ENCODE measurements around the gene XRCC3. TPM values are rescaled to one million over a fixed set of nuclear protein-coding genes. Genes with fewer than 3 reads are reported as not detected.

Gene XRCC3
- total RNA-seq, 2 donors from 2014 or later = 31.5 to 47.4 TPM

DNA sequence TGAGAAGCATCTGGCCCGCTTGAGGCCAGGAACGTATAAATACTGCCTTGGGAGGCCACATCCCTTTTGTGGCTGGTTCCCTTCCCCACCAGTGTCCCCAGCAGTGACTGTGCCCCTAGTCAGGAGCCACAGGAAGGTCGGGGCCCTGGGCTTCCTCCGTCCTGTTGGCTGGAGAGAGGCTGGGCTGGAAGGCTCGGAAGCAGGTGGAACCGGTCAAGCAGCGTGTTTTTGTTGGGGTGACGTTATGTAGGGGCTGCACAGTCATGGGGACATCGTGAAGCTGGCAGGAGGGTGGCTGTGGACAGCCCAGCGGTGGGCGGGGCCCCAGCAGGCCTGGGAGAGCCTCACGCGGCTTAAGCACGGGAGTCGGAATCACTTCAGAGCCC lies 10.1 kb downstream of the XRCC3 start:
- Mint-ChIP-seq H3K27me3 (ENCODE audit: low read depth) (no peaks in the 10 kb centered on the region), H3K9me3 (no peaks in the 10 kb centered on the region), H3K27ac (no peak overlapping the region), H3K4me1 (ENCODE audit: low read depth) (peaks cover 6% of the 10 kb centered on the region), H3K36me3 (ENCODE audit: insufficient read depth in 2 of 2) (peaks cover 0 to 7% of the 10 kb centered on the region in 2 donors), H3K4me3 (no peak overlapping the region)
- no peak for DNase-seq
- no peak for ATAC-seq (replicated peaks in 1 of 2)

DNA sequence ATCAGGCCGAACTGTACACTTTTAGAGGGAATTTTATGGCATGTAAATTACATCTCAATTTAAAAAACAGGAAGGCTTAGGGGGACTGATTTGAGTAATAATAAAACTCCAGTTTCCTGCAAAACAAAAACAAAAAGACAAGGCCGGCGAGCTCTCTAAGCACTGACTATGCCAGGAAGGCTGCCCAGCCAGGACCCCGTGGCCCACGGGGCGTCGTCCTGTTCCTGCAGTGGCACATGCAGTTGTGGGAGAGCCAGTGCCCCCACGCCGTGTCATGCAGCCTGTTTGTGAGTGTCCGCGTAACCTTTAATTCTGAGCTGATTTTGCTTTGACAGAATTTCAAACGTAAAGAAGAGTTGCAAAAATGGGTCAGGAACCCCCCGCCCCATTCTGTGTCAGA lies 10.5 kb downstream of the XRCC3 start:
- DNase-seq = no peak
- Mint-ChIP-seq H3K27ac (peak overlapping the region; percentile 40), H3K27me3 (ENCODE audit: low read depth) (no peaks in the 10 kb centered on the region), H3K36me3 (ENCODE audit: insufficient read depth in 2 of 2) (peaks cover 0 to 7% of the 10 kb centered on the region in 2 donors), H3K4me3 (no peak overlapping the region), H3K4me1 (ENCODE audit: low read depth) (peaks cover 6% of the 10 kb centered on the region), H3K9me3 (no peaks in the 10 kb centered on the region)
- no peak for ATAC-seq (replicated peaks in 1 of 2)

DNA sequence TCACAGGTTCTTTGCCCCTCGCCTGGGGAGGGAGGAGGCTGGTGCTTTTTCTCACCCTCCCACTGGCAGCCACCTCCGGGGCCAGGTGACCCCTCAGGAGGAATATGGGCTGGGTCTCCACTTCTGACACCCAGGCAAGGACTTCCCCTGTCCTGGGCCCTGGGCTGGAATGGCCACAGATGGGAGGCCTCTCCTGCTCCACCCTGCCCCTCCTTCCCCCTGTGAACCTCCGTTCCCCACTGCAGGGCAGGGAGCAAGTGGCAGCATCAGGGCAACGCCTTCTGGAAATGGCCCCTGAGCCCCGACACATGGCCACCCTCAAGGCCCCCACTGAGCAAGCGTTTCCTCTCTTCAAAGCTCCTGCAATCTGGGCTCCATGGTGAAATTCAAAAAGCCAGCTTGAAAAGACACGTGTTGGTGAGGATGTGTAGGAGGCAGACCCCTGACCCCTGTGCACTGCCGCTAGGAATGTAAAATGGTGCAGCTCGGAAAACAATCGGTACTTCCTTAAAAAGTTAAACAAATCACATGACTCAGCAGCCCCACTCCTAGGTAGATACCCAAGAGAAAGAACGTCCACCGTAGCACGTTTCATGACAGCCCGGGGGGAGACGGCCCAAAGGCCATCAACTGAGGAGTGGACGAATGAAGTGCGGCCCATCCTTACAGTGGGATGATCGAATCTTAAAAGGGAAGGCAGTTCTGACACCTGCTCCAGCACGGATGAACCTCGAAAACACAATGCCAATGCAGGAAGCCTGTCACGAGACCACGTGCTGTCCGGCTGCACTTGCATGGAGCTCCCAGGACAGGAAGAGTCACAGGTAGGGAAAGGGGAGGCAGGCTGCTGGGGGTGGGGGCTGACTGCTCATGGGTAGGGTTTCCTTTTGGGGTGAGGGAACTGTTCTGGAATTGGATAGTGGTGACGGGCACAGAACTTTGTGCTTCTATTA lies 11.5 kb downstream of the XRCC3 start:
- Mint-ChIP-seq H3K4me1 (ENCODE audit: low read depth) (peaks cover 6% of the 10 kb centered on the region), H3K9me3 (no peaks in the 10 kb centered on the region), H3K36me3 (ENCODE audit: insufficient read depth in 2 of 2) (peaks cover 0 to 6% of the 10 kb centered on the region in 2 donors), H3K27ac (no peak overlapping the region), H3K4me3 (no peak overlapping the region), H3K27me3 (ENCODE audit: low read depth) (no peaks in the 10 kb centered on the region)
- no peak for ATAC-seq (replicated peaks in 1 of 2)
- no peak for DNase-seq

DNA sequence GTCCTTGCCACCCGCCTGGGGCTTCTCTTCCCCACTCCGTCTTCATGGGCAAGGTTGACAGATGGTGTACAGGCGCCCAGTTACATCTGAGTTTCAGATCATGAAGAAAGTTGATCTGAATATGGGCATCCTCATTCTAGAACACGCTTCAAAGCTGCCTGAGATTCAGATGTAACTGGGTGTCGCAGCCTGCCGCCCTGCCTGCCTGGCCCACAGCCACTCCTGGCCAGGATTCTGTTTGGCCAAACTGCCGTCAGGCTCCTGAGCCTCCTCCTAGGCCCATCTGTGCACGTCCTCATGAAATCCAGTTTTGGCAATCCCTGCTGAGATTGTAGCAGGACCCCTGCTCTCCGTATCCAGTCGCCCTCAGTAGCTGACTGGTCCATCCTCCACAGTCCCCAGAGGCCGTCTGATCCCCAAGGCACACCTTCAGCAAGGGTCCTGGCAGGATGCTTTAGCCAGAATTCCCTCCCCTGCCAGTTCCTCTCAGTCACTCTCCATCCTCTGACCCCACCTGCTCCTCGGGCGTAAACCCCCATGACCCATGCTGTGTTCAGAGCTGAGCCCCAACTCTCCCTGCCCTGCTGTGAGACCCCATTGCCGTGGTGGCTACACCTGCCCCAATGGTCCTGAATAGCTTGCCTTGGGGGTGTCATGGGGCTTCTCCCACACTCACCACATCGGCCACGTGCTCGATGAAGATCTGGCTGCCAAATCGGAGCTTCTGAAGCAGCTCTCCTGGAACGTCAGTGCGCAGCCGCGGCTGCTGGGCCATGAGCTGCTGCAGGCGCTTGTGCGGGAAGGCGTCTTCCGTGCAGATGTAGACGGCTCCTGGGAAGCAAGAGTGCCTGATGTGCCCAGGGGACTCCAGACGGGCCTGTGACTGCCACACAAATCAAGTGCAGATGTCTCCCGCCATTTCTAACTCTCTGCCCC lies 12.5 kb downstream of the XRCC3 start:
- ATAC-seq (replicated peaks in 1 of 2) (no peak), DNase-seq (no peak)
- Mint-ChIP-seq H3K9me3 (no peaks in the 10 kb centered on the region), H3K36me3 (ENCODE audit: insufficient read depth in 2 of 2) (peaks cover 0 to 6% of the 10 kb centered on the region in 2 donors), H3K27ac (no peak overlapping the region), H3K27me3 (ENCODE audit: low read depth) (no peaks in the 10 kb centered on the region), H3K4me3 (no peak overlapping the region), H3K4me1 (ENCODE audit: low read depth) (peaks cover 6% of the 10 kb centered on the region)

DNA sequence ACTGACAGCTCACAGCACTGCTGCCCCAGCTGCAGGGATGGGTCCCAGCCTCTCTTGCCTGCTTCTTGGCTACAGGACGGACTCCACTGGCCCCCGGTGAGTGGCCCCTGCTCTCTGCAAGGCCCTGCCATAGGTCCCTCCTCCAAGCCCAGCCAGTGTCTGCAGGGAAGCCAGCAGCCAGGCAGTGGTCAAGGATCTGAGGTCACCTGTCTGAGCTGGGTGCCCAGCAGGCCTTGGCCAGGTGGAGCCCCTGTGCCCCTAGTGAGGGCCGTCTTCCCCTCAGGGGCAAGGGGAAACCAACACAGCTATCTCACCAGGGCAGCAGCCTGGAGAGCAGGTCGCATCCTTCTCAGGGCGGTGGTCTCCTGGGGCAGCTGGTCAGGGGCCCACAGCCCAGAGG lies 13.2 kb downstream of the XRCC3 start:
- Mint-ChIP-seq H3K4me1 (ENCODE audit: low read depth) (peaks cover 6% of the 10 kb centered on the region), H3K27ac (no peak overlapping the region), H3K36me3 (ENCODE audit: insufficient read depth in 2 of 2) (peaks cover 0 to 6% of the 10 kb centered on the region in 2 donors), H3K9me3 (no peaks in the 10 kb centered on the region), H3K4me3 (peak overlapping the region in 1 of 2 donors; percentile 1), H3K27me3 (ENCODE audit: low read depth) (no peaks in the 10 kb centered on the region)
- DNase-seq = no peak
- ATAC-seq (replicated peaks in 1 of 2) = no peak

DNA sequence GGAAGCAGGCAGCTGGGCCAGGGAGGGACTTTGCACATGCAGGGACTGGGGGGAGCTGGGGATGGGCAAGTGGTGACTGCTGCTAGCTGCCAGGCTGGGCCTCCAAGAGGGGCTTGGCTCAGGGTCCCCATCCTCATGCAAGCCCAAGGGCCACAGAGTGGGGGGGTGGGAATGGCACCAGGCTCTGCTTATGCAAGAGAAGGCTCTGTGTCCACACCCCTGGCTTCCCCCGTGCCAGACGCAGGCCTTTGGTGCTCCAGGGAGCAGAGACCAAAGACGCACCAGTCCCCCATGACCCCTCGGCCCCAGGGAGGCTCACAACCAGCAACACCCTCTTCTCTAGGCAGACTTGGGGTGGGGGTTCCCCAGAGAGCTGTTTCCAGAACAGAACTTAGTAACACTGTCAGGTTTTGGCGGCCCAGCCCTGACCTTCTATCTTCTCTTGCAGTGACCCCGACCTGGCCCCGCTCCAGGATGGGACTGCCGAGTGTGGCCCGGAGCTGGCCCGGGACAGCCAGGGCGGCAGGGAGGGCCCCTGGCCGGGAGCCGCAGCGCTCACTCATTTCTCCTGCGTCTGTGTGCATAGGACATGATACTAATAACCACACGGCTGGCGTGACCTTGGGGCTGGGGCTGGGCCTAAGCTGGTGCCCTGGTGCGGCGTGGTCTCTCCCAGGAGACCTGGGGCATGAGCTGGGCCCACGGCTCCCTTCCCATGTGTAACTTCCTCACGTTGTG lies 14.3 kb downstream of the XRCC3 start:
- Mint-ChIP-seq H3K27ac (no peak overlapping the region), H3K27me3 (ENCODE audit: low read depth) (no peaks in the 10 kb centered on the region), H3K36me3 (ENCODE audit: insufficient read depth in 2 of 2) (peaks cover 0 to 6% of the 10 kb centered on the region in 2 donors), H3K9me3 (no peaks in the 10 kb centered on the region), H3K4me3 (no peak overlapping the region), H3K4me1 (ENCODE audit: low read depth) (peaks cover 6% of the 10 kb centered on the region)
- ATAC-seq (replicated peaks in 1 of 2) (no peak), DNase-seq (no peak)

DNA sequence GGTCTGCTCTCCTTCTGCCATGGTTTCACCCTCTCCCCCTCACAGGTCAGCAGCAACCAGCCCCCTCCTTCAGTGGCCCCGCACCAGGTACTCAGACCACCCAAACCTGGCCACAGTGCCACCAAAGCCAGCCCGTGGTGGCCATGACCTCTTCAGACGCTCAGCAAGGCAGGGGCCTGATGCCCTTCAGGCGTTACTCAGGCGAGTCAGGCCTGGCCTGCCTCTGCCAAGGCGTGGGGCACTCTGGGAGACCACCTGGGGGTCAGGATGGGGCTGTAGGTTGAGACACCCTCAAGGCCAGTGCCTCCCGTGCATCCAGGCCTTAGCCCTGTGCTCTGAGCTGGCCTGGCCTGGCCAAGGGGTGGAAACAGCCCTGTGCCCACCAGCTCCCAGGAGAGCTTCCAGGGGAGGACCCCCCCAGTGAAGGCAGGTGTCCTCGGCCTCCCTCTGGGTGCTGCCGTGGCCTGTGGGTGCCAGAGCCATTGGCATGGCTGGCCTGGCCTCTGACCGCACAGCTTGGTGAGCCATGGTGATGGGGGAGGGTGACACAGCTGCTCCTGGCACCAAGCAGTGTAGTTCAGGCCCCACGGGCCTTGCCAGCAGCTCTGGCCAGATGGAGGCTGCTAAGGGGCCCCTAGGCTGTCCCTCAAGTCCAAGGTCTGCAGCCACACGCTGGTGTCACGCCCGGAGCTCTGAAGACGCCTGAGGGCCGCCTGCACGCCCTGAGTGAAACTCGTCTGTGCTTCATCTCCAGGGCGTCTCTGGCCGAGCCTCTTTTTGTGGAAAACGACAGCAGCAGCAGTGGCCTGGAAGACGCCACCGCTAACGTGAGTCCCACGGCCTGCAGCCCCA lies 15.1 kb downstream of the XRCC3 start:
- ATAC-seq (replicated peaks in 1 of 2) (no peak), DNase-seq (no peak)
- H3K36me3 Mint-ChIP-seq (ENCODE audit: insufficient read depth in 2 of 2) = peaks cover 0 to 6% of the 10 kb centered on the region in 2 donors
- no peaks in the 10 kb centered on the region for H3K27me3 Mint-ChIP-seq (ENCODE audit: low read depth)
- no peak overlapping the region for H3K4me3 Mint-ChIP-seq
- H3K27ac Mint-ChIP-seq = no peak overlapping the region
- no peaks in the 10 kb centered on the region for H3K9me3 Mint-ChIP-seq
- peaks cover 6% of the 10 kb centered on the region for H3K4me1 Mint-ChIP-seq (ENCODE audit: low read depth)

DNA sequence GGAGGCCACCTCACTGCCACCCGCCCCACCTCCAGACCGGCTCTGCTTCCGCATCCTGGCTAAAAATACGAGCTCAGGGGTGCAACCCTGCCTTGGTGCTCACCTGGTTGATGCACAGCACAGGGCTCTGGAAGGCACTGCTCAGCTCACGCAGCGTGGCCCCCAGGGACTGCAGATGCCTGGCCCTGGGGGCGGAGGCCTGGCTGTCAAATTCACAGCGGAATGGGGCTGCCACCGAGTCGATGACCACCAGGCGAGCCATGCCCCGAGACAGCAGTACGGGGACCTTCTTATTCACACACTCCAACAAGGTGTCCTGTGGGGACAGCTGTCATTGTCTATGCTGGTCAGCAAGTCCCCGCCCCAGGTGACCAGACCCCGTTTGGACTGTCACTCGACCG lies 16.0 kb downstream of the XRCC3 start:
- no peaks in the 10 kb centered on the region for H3K4me1 Mint-ChIP-seq (ENCODE audit: low read depth)
- peaks cover 0 to 5% of the 10 kb centered on the region in 2 donors for H3K36me3 Mint-ChIP-seq (ENCODE audit: insufficient read depth in 2 of 2)
- H3K27ac Mint-ChIP-seq = no peak overlapping the region
- DNase-seq = no peak
- H3K27me3 Mint-ChIP-seq (ENCODE audit: low read depth) = no peaks in the 10 kb centered on the region
- no peaks in the 10 kb centered on the region for H3K9me3 Mint-ChIP-seq
- no peak for ATAC-seq (replicated peaks in 1 of 2)
- no peak overlapping the region for H3K4me3 Mint-ChIP-seq

DNA sequence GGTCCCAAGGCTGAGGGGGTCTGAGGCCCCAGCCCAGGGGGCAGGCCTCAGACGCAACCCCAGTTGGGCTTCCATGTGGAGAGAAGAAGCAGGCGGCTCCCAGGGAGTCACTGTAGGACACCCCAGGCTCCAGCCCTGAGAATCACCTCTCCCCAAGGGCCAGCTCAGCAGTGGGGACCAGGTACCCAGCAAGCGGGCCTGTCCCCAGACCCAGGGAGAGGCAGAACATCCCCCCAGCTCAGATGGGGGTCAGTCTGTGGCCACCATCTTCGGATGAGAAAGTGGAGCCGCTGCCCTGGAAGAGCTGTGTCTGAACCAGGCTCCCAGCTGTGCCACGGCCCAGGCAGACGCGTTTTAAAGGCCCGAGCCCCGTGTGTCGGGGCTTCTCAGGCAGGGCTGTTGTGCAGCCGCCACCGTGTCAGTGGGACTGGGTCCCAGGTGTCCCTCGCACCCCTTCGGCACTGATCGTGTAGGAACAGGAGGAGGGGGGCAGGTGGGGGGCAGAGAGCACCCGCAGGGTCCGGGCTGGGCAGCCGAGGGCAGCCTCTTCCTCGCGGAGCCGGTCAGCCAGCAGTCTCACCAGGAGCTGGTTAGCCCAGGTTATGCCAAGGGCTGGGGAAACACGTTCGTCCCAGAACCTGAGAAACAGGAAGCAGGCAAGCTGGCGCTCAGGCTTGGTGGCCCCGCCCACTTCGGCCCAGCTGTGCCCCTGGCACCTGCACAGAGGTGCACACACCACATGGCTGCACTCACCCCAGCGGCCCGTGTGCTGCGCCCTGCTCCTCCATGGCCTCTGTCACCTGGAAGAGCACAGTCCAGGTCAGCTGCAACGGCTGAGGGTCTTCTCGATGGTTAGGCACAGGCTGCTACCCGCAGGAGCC lies 16.6 kb downstream of the XRCC3 start:
- H3K4me1 Mint-ChIP-seq (ENCODE audit: low read depth) = no peaks in the 10 kb centered on the region
- H3K27me3 Mint-ChIP-seq (ENCODE audit: low read depth) = no peaks in the 10 kb centered on the region
- peaks cover 0 to 3% of the 10 kb centered on the region in 2 donors for H3K36me3 Mint-ChIP-seq (ENCODE audit: insufficient read depth in 2 of 2)
- DNase-seq = no peak
- no peak overlapping the region for H3K27ac Mint-ChIP-seq
- no peak for ATAC-seq (replicated peaks in 1 of 2)
- H3K9me3 Mint-ChIP-seq = no peaks in the 10 kb centered on the region
- no peak overlapping the region for H3K4me3 Mint-ChIP-seq

DNA sequence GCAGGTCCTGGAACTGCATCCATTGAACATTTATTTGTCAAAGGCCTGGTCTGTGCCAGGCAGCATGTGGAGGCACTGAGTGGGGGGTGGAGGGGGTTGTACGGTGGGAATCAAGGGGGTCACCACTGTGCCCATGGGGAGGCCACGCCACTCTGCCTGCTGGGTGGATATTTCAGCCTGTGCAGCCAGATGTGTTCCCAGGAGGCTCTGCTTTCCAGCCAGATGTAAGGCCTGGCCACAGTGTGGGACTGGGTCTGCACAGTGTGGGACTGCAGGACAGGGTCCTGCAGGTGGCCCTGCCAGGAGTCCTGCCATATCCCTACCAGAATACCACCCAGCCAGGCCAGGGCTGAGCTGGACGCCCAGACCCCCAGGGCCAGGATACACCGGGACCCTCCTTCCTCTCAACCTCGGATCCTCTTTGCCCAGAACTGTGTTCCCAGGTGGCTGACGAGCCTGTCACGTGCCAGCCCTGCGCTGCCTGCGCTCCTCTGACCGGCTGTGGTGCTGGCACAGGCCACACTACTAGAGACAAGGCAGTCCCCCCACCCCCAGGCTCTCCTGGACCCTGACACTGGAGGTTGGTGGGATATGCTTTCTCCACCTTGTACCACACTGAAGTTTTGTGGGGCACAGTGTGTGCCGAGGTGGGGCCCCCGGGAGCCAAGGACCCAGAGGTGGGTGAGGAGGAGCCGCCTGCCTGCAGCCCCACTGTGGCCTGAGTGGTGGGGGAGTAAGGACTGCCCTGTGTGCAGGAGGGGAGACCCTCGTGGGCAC lies 17.5 kb downstream of the XRCC3 start:
- no peak overlapping the region for H3K27ac Mint-ChIP-seq
- H3K36me3 Mint-ChIP-seq (ENCODE audit: insufficient read depth in 2 of 2) = peaks cover 0 to 3% of the 10 kb centered on the region in 2 donors
- ATAC-seq (replicated peaks in 1 of 2) (peak; percentile 7 to 11), DNase-seq (no peak)
- no peaks in the 10 kb centered on the region for H3K27me3 Mint-ChIP-seq (ENCODE audit: low read depth)
- H3K4me1 Mint-ChIP-seq (ENCODE audit: low read depth) = no peaks in the 10 kb centered on the region
- no peak overlapping the region for H3K4me3 Mint-ChIP-seq
- H3K9me3 Mint-ChIP-seq = no peaks in the 10 kb centered on the region

DNA sequence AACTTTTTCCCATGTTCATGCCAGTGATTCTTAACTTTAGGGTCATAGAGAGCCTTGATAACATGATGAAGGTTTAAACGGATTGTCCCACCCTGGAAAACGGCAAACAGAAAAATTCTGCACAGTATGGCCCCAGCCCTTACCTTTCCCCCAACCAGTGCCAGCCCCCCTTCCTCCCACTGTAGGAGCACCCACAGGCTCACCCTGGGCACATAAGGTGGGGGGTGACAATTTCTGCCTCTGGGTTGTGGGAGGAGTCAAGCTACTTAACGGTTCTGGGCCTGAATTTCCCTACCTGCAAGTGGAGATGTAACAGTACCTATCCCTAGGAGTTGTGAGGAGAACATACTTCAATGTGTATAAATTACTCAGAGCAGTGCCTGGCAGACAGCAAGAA lies 18.0 kb downstream of the XRCC3 start:
- no peak for ATAC-seq (replicated peaks in 1 of 2)
- Mint-ChIP-seq H3K4me3 (no peak overlapping the region), H3K4me1 (ENCODE audit: low read depth) (no peaks in the 10 kb centered on the region), H3K9me3 (no peaks in the 10 kb centered on the region), H3K27me3 (ENCODE audit: low read depth) (no peaks in the 10 kb centered on the region), H3K36me3 (ENCODE audit: insufficient read depth in 2 of 2) (peaks cover 0 to 3% of the 10 kb centered on the region in 2 donors), H3K27ac (peak overlapping the region; percentile 76)
- DNase-seq = no peak
